ENCODE results near the gene SRGAP1.

GRCh38 chr12:63864454-63864706 lies 19.9 kb downstream of the SRGAP1 start:
- TF ChIP-seq POLR2A (IDR thresholded peaks at IDR 0.05) = no peak
- no peak for TF ChIP-seq CTCF (IDR thresholded peaks at IDR 0.05)
- no peak for TF ChIP-seq POLR2AphosphoS5 (IDR thresholded peaks at IDR 0.05)

Data from upper lobe of left lung (tissue), 4 donors.